Right atrium auricular region (tissue), 2 donors: Measurements from ENCODE around the gene C11orf68. TPM values are rescaled to one million over a fixed set of nuclear protein-coding genes. Genes with fewer than 3 reads are reported as not detected.
"Not testable (repeated sequence)": the region's sequence is repeated elsewhere in the genome, so short reads cannot be mapped to it uniquely, and the experiment has no call there.

ENCODE experiments used
- DNase-seq: peaks from one replicate; pipeline ENCODE4 v3.0.0-alpha.2; 2019; ENCODE audit warnings: low spot score
- H3K27ac ChIP-seq, 2 donors: fragments of 200-600 bp; sonication (generic); 1 replicate in 1 of 2; 2 replicates in 1 of 2; pipeline ENCODE4 v1.5.1; 2016 to 2019
- H3K27me3 ChIP-seq, 2 donors: fragments of 200-600 bp; sonication (generic); one replicate each; pipeline versions ENCODE4 v1.5.1 to v1.6.0; 2017 to 2019
- H3K36me3 ChIP-seq: fragments of 200-600 bp; sonication (generic); one replicate; pipeline ENCODE4 v1.5.1; 2016
- H3K4me1 ChIP-seq, 2 donors: fragments of 200-600 bp; sonication (generic); one replicate each; pipeline versions ENCODE4 v1.5.1 to v1.6.0; 2017 to 2019
- H3K4me3 ChIP-seq, 2 donors: fragments of 200-600 bp; sonication (generic); 1 replicate in 1 of 2; 2 replicates in 1 of 2; pipeline ENCODE4 v1.5.1; 2017 to 2019; ENCODE audit warnings: mild to moderate bottlenecking in 1 of 2, moderate library complexity in 1 of 2
- H3K9me3 ChIP-seq, 2 donors: fragments of 200-600 bp; sonication (generic); one replicate each; pipeline ENCODE4 v1.5.1; 2019
- total RNA-seq, 2 donors: library from RNA; depleted of rRNA; stranded (reverse); fragments of >200 nt; gene quantifications; one replicate each; pipeline ENCODE4 v1.1.0, GENCODE V29; 2016
- TF ChIP-seq, protein P1 (sequence below), 2 donors: fragments of 200-600 bp; sonication (generic); IDR thresholded peaks; one replicate each; pipeline ENCODE4 v1.5.1; 2019; ENCODE audit warnings: antibody characterized with exemption in 2 of 2

The C11orf68 gene
- total RNA-seq, 2 donors from 2014 or later: 13.9 to 23.5 TPM

DNA sequence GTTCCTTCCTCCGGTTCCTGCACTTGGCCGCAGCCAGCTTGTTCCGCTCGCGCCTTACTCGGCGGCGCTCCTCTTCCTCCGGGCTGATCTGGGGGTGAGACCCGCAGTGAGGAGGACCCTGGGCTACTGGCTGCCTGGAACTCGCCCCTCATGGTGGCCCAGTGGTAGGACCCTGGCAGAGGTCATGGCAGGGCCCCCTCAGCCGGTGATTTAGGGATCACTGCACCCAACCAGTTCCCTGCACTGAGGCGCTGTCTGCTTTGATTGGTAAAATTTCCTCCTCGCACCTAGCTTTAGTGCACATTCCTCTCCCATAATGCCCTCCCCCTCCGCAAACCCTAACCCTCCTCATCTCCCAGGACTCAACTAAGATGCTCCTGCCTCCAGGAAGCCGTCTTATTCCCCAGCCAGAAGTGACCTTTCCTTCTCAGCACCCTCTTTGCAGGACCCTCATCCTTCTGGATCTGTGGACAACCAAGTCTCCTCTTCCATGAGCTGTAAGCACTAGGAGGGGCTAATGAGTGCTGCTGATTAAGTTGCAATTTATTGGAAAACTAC is 24.7 kb downstream of the C11orf68 start:
- H3K4me3 ChIP-seq: peak overlapping the region in 1 of 2 donors; percentile 73

DNA sequence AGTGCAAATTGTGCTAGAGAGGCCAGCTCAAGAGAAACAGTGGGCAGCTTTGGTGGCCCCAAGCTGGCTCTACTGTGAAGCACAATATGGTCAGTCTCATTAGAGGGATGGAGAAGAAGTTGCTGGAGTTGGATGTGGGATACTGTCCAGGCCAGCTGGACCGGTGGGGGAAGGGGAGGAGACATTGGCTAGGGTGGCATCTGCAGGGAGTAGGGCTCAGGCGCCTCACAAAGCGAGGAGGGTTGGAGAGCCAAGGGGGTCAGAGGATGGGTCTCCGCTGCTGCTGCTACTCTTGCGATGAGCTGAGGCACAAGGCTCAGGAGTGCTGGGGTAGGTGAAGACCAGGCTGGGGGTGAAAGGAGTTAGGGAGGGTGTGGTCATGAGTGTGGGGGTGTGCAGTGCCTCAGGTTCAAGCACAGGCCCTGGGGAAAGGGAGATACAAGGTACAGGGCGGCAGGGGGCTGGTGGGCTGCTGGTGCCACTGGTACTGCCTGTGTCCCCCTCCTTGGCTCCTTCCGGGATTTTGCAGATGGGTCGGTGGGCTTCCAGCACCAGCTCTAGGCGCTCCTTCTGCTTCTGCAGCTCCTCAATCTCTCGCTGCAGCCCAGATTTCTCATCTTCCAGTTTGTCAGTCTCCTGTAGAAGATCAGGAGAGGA is 26.1 kb downstream of the C11orf68 start:
- peaks cover 0 to 57% of the 10 kb centered on the region in 2 donors for H3K4me1 ChIP-seq
- TF ChIP-seq, protein P1, sequence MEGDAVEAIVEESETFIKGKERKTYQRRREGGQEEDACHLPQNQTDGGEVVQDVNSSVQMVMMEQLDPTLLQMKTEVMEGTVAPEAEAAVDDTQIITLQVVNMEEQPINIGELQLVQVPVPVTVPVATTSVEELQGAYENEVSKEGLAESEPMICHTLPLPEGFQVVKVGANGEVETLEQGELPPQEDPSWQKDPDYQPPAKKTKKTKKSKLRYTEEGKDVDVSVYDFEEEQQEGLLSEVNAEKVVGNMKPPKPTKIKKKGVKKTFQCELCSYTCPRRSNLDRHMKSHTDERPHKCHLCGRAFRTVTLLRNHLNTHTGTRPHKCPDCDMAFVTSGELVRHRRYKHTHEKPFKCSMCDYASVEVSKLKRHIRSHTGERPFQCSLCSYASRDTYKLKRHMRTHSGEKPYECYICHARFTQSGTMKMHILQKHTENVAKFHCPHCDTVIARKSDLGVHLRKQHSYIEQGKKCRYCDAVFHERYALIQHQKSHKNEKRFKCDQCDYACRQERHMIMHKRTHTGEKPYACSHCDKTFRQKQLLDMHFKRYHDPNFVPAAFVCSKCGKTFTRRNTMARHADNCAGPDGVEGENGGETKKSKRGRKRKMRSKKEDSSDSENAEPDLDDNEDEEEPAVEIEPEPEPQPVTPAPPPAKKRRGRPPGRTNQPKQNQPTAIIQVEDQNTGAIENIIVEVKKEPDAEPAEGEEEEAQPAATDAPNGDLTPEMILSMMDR (IDR thresholded peaks at IDR 0.05): no peak
- H3K4me3 ChIP-seq: peak overlapping the region in 1 of 2 donors; percentile 73
- H3K9me3 ChIP-seq: no peaks in the 10 kb centered on the region
- DNase-seq: no peak
- H3K27me3 ChIP-seq: no peaks in the 10 kb centered on the region
- H3K27ac ChIP-seq: peak overlapping the region; percentile 96 to 100
- no peaks in the 10 kb centered on the region for H3K36me3 ChIP-seq

More for the DNA sequence above, 24.7 kb downstream of the C11orf68 start:
- H3K4me1 ChIP-seq: peaks cover 0 to 48% of the 10 kb centered on the region in 2 donors
- no peaks in the 10 kb centered on the region for H3K36me3 ChIP-seq
- H3K9me3 ChIP-seq: no peaks in the 10 kb centered on the region
- peak overlapping the region; percentile 96 to 100 for H3K27ac ChIP-seq
- no peak for DNase-seq
- TF ChIP-seq, protein P1 (IDR thresholded peaks at IDR 0.05): no peak
- H3K27me3 ChIP-seq: no peaks in the 10 kb centered on the region

DNA sequence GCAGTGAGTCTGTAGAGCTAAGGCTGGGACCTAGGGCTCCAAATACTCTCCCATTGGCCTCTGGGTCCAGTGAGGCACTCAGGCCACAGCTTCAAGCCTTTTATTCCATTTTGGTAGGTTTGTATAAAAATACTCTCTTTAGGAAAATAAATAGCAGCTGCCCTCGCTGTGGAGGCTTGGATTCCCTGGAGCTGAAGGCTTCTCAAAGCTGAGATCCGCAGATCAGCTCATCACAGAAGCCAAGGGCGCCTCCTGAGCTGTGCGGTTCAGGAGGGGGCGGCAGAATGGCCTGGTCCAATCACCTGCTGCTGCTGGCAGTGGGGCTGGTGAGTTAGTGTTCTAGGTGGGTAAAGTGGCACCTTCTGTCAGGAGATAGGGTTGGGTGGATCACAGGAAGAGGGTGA is 26.7 kb downstream of the C11orf68 start:
- H3K27ac ChIP-seq: peak overlapping the region; percentile 96 to 100
- H3K36me3 ChIP-seq, H3K9me3 ChIP-seq, H3K27me3 ChIP-seq, DNase-seq: not testable (repeated sequence)
- H3K4me1 ChIP-seq: peaks cover 0 to 64% of the 10 kb centered on the region in 2 donors
- H3K4me3 ChIP-seq: peak overlapping the region; percentile 73 to 90

DNA sequence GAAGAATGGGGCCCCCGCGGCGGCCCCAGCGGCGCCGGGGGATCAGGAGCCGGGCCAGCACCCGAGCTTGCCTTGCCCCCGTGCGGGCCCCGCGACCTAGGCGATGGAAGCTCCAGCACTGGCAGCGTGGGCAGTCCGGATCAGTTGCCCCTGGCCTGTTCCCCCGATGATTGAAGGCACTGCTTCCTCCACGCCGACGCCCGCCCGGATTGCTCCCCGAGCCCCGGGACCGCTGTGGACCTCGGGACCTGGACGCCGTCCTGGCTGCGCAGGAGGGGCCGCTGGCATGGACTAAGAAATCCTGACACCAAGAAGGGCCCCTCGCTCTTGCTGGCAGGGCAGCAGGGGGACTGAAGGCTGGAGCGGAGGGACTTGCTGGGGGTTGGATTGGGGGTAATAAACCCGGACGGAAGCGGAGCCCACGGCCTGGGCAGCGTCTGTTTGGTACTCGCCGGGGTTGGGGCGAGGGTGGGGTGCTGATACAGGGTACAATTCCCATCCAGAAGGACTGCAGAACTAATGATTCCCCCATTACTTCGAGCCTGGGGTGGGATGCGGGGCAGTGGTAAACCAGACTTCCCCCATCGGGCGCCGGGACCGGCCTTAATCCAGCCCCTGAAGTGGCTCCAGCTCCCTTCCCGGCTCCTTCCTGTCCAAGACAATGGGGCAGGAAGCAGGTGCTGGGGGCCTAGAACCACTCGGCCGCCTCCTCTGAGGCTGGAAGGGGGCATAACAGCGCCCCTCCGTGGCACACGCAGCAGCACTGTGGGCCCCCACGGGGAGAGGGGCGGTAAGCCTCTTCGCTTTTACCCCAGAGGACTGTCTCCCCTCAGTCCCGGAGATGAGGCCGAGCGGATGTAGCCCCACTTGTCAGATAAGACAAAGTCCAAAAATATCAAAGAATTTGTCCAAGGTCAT is 27.4 kb downstream of the C11orf68 start:
- Histone ChIP-seq H3K9me3 (no peaks in the 10 kb centered on the region), H3K4me1 (peaks cover 0 to 70% of the 10 kb centered on the region in 2 donors), H3K27ac (peak overlapping the region; percentile 96 to 100), H3K4me3 (peak overlapping the region; percentile 73 to 90), H3K36me3 (no peaks in the 10 kb centered on the region), H3K27me3 (no peaks in the 10 kb centered on the region)
- TF ChIP-seq, protein P1 (IDR thresholded peaks at IDR 0.05): peak; percentile 23 to 66
- no peak for DNase-seq

DNA sequence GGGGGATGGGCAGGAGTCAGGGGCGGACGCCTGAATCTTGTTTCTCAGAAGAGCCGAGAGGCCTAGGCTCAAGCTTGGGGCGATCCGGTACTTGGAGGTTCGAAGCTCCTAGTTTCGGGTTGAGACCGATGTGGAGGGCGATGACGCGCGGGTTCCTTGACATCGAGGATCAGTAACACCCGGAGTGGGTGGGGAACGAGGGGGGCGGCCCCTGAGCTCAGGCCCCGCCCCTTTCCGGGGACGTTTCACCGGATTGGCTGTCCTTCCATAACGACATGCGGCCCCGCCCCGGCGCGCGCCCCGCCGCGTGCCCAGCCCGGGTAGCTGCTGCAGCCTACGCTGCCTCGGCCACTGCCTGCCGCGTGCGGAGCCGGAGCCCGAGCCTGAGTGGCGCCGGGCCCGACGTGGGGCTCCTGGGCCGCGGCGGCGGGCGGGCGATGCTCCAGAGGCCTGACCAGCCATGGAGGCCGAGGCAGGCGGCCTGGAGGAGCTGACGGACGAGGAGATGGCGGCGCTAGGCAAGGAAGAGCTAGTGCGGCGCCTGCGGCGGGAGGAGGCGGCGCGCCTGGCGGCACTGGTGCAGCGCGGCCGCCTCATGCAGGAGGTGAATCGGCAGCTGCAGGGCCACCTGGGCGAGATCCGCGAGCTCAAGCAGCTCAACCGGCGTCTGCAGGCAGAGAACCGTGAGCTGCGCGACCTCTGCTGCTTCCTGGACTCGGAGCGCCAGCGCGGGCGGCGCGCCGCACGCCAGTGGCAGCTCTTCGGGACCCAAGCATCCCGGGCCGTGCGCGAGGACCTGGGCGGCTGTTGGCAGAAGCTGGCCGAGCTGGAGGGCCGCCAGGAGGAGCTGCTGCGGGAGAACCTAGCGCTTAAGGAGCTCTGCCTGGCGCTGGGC is 28.3 kb downstream of the C11orf68 start, which contains the start of gene CCDC85B:
CCDC85B (plus strand) TSS at position 350 of the 895 bp plus-strand sequence; CDS start at position 461, 111 bp downstream.
- Histone ChIP-seq H3K4me1 (peaks cover 0 to 70% of the 10 kb centered on the region in 2 donors), H3K36me3 (peaks cover 4% of the 10 kb centered on the region), H3K27me3 (no peaks in the 10 kb centered on the region), H3K4me3 (peak within 1 kb of the TSS; percentile 73 to 90), H3K9me3 (no peaks in the 10 kb centered on the region), H3K27ac (peak within 1 kb of the TSS; percentile 96 to 100)
- TF ChIP-seq, protein P1 (IDR thresholded peaks at IDR 0.05): peak in 1 of 2 donors; percentile 29
- peak; percentile 100 for DNase-seq
